Breast epithelium (tissue), 3 donors: ENCODE measurements around the gene SPANXN2.

Experiments
- POLR2A ChIP-seq: fragments of 450-650 bp; IDR thresholded peaks from one replicate; pipeline ENCODE4 v1.6.1; 2016; ENCODE audit warnings: antibody characterized with exemption, mild to moderate bottlenecking, moderate library complexity
- POLR2AphosphoS5 ChIP-seq, 3 donors: sonication (generic); formaldehyde crosslinking; IDR thresholded peaks; one replicate each; pipeline ENCODE4 v1.6.1; 2017; ENCODE audit warnings: antibody characterized with exemption in 3 of 3
- TF ChIP-seq, protein P1 (sequence below), 3 donors: fragments of 450-650 bp; IDR thresholded peaks; one replicate each; pipeline ENCODE4 v1.5.1; 2016 to 2017; ENCODE audit warnings: antibody characterized with exemption in 3 of 3, mild to moderate bottlenecking in 3 of 3, moderate library complexity in 3 of 3

DNA sequence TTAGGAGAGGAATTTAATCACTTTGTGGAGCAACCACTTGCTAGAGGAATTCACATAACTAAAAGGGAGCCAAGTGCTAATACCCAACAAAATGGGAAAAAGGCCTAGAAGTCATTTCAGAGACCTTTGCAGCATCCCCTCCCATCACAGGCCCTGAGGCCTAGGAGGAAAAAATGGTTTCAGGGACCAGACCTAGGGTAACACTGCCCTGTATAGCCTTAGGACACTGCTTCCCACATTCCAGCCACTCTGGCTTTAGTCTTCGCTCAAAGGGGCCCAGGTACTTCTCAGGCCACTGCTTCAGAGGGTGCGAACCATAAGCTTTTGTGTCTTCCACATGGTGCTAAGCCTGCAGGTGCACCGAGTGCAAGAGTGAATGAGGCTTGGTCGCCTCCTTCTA lies 19.1 kb downstream of the SPANXN2 start:
- no peak for TF ChIP-seq POLR2AphosphoS5 (IDR thresholded peaks at IDR 0.05)
- TF ChIP-seq POLR2A, result no peak
- TF ChIP-seq, protein P1, sequence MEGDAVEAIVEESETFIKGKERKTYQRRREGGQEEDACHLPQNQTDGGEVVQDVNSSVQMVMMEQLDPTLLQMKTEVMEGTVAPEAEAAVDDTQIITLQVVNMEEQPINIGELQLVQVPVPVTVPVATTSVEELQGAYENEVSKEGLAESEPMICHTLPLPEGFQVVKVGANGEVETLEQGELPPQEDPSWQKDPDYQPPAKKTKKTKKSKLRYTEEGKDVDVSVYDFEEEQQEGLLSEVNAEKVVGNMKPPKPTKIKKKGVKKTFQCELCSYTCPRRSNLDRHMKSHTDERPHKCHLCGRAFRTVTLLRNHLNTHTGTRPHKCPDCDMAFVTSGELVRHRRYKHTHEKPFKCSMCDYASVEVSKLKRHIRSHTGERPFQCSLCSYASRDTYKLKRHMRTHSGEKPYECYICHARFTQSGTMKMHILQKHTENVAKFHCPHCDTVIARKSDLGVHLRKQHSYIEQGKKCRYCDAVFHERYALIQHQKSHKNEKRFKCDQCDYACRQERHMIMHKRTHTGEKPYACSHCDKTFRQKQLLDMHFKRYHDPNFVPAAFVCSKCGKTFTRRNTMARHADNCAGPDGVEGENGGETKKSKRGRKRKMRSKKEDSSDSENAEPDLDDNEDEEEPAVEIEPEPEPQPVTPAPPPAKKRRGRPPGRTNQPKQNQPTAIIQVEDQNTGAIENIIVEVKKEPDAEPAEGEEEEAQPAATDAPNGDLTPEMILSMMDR (IDR thresholded peaks at IDR 0.05), result no peak
